PC-3 (cell line): ENCODE data around the gene MYO9A. TPM values are rescaled to one million over a fixed set of nuclear protein-coding genes. Genes with fewer than 3 reads are reported as not detected.

Source experiments
- ATAC-seq: fragments of 200-7000 bp; cut with Tn5 transposase; 2 replicates; pipeline ENCODE4 v1.9.1; 2020; ENCODE audit warnings: mild to moderate bottlenecking, moderate library complexity
- BruUV-seq: library from RNA; stranded (reverse); fragments of 400-500 nt; replicated peaks from 2 replicates; lab custom pipeline; 2021; lab: Mats Ljungman, UMichigan
- CTCF ChIA-PET: fragments of 300-600 bp; sonication (Branson Sonifier 250); formaldehyde crosslinking; loops from one replicate; lab custom pipeline; 2022; ENCODE audit warnings: antibody characterized with exemption; lab: Charles Lee
- POLR2A ChIA-PET: fragments of 300-600 bp; sonication (Branson Sonifier 250); formaldehyde crosslinking; loops from one replicate; lab custom pipeline; 2022; ENCODE audit warnings: antibody characterized with exemption; ENCODE audit not compliant: unreplicated experiment; lab: Charles Lee
- DNase-seq: peaks from one replicate; pipeline ENCODE4 v3.0.0-alpha.2; 2015
- H2AFZ ChIP-seq: fragments of 300-600 bp; sonication (generic); 2 replicates; pipeline ENCODE4 v1.6.0; 2016; ENCODE audit warnings: antibody characterized with exemption, low read length
- H3F3A ChIP-seq: fragments of 300-600 bp; sonication (generic); one replicate; pipeline ENCODE4 v1.6.0; 2017; ENCODE audit warnings: antibody characterized with exemption, low read length, control low read depth, mild to moderate bottlenecking; ENCODE audit not compliant: unreplicated experiment
- H3K27ac ChIP-seq: fragments of 300-600 bp; sonication (generic); 2 replicates; pipeline ENCODE4 v1.5.1; 2016; ENCODE audit warnings: mild to moderate bottlenecking, low read length
- H3K27me3 ChIP-seq: fragments of 300-600 bp; sonication (generic); 2 replicates; pipeline ENCODE4 v1.6.1; 2016; ENCODE audit warnings: low read length, mixed read lengths
- H3K36me3 ChIP-seq: fragments of 300-600 bp; sonication (generic); 2 replicates; pipeline ENCODE4 v1.6.1; 2016; ENCODE audit warnings: low read depth, mixed run types, low read length, mixed read lengths
- H3K4me1 ChIP-seq: fragments of 300-600 bp; sonication (generic); 2 replicates; pipeline ENCODE4 v1.5.1; 2016; ENCODE audit warnings: low read length; ENCODE audit not compliant: insufficient read depth
- H3K4me2 ChIP-seq: fragments of 300-600 bp; sonication (generic); 2 replicates; pipeline ENCODE4 v1.6.0; 2016; ENCODE audit warnings: low read length
- H3K4me3 ChIP-seq: fragments of 300-600 bp; sonication (generic); 2 replicates; pipeline ENCODE4 v1.5.1; 2016; ENCODE audit warnings: mild to moderate bottlenecking, low read length, mixed read lengths
- H3K79me2 ChIP-seq: fragments of 300-600 bp; sonication (generic); 2 replicates; pipeline ENCODE4 v1.6.1; 2017; ENCODE audit warnings: low read length, mixed read lengths
- H3K9ac ChIP-seq: fragments of 300-600 bp; sonication (generic); 2 replicates; pipeline ENCODE4 v1.6.0; 2016; ENCODE audit warnings: mild to moderate bottlenecking, low read length
- H3K9me2 ChIP-seq: fragments of 300-600 bp; sonication (generic); replicated peaks from 2 replicates; pipeline ENCODE4 v1.6.1; 2016; ENCODE audit warnings: mixed run types, low read length, mixed read lengths
- H3K9me3 ChIP-seq: fragments of 300-600 bp; sonication (generic); 2 replicates; pipeline ENCODE4 v1.6.1; 2016; ENCODE audit warnings: low read length, mixed read lengths
- H4K20me1 ChIP-seq: fragments of 300-600 bp; sonication (generic); 2 replicates; pipeline ENCODE4 v1.6.1; 2016; ENCODE audit warnings: low read length, mixed read lengths
- CTCF ChIP-seq: fragments of 300-600 bp; sonication (generic); conservative IDR thresholded peaks from 2 replicates; pipeline ENCODE4 v1.5.1; 2017; ENCODE audit warnings: antibody characterized with exemption, low read depth, mild to moderate bottlenecking, low read length
- EZH2 ChIP-seq: fragments of 300-600 bp; sonication (generic); IDR thresholded peaks from one replicate; pipeline ENCODE4 v1.6.1; 2017; ENCODE audit warnings: antibody characterized with exemption, mild to moderate bottlenecking, low read length; ENCODE audit not compliant: unreplicated experiment
- EZH2phosphoT487 ChIP-seq: fragments of 300-600 bp; sonication (generic); IDR thresholded peaks from 2 replicates; pipeline ENCODE4 v1.6.1; 2018; ENCODE audit warnings: mild to moderate bottlenecking, antibody characterized with exemption, low read length, borderline replicate concordance
- intact Hi-C: fragments of 100-400 bp; cut with micrococcal nuclease; formaldehyde crosslinking; loops from 2 replicates; pipeline ENCODE4 v1.9.0; 2023
- total RNA-seq: library from RNA; depleted of rRNA; stranded (reverse); fragments of >200 nt; gene quantifications from 2 replicates; pipeline ENCODE4 v1.2.3, GENCODE V29; 2014

MYO9A gene
- total RNA-seq, 1 experiment from 2014 or later: 18.3 TPM

DNA sequence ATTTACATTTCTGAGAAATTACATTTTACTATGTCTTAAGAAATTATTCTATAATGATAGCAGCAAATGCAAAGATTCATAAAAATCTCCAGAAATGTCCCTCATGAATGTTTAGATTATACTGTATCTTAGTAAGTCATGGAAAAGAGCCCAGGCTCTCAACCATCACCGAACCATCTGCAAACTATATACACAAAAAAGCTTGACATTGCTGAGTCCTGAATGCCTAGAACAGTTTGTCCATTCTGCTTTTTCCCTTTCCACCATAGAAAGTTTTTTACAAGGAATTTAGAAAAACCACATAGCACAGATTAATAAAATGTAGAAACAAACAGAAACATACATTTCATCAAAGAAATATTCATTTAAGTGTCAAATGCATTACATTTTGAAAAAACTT, 83.6 kb downstream of the MYO9A start:
- Histone ChIP-seq H3K9me3 (no peaks in the 10 kb centered on the region), H3K4me2 (no peak overlapping the region), H3K4me3 (no peak overlapping the region), H3K4me1 (peaks cover 11% of the 10 kb centered on the region), H2AFZ (no peak overlapping the region), H3K36me3 (no peaks in the 10 kb centered on the region), H3K27me3 (no peaks in the 10 kb centered on the region), H3K79me2 (0 out of 2 replicates have a peak, but pooled peaks cover 7% of the 10 kb centered on the region), H3F3A (no peaks in the 10 kb centered on the region), H3K9me2 (no peaks in the 10 kb centered on the region), H4K20me1 (no peaks in the 10 kb centered on the region), H3K9ac (no peak overlapping the region), H3K27ac (no peak overlapping the region)
- no TSS peak for BruUV-seq
- intact Hi-C loops: loop anchor here (10.0 kb wide), 1 partner anchor 80 kb away; the partner anchor contains the start of genes MYO9A and SENP8
- ATAC-seq (no peak), DNase-seq (no peak)
- ChIA-PET CTCF (no interaction called here), POLR2A (no interaction called here)
- TF ChIP-seq EZH2: no peak
- no peak for TF ChIP-seq CTCF
- TF ChIP-seq EZH2phosphoT487: no peak

DNA sequence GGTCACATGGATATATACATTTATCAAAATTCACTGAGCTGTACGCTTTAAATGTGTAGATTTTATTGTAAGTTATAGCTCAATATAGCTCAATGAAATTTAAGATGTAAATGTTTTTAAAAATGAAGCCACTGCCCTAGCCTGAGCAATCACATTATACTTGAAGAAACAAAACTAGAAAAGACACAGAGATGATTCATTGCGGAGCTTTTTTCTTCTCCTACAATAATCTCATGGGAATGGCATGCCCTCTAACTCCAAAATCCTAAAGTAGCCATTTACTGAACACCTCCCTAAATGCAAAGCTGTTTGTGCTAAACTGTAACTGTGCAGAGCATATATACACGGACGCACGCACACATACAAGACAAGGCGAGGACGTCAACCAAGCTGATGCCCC, 84.2 kb downstream of the MYO9A start:
- ChIA-PET POLR2A (no interaction called here), CTCF (no interaction called here)
- Histone ChIP-seq H2AFZ (no peak overlapping the region), H3K4me1 (peaks cover 11% of the 10 kb centered on the region), H3K79me2 (0 out of 2 replicates have a peak, but pooled peaks cover 7% of the 10 kb centered on the region), H3K9me3 (no peaks in the 10 kb centered on the region), H3K27ac (no peak overlapping the region), H3K36me3 (no peaks in the 10 kb centered on the region), H3K4me3 (no peak overlapping the region), H3K9me2 (no peaks in the 10 kb centered on the region), H4K20me1 (no peaks in the 10 kb centered on the region), H3F3A (no peaks in the 10 kb centered on the region), H3K4me2 (no peak overlapping the region), H3K9ac (no peak overlapping the region), H3K27me3 (no peaks in the 10 kb centered on the region)
- TF ChIP-seq EZH2: no peak
- no peak for TF ChIP-seq CTCF
- TF ChIP-seq EZH2phosphoT487: no peak
- DNase-seq: no peak
- intact Hi-C loops: loop anchor here (10.0 kb wide), 1 partner anchor 81 kb away; the partner anchor contains the start of genes MYO9A and SENP8
- no TSS peak for BruUV-seq
- ATAC-seq: no peak

DNA sequence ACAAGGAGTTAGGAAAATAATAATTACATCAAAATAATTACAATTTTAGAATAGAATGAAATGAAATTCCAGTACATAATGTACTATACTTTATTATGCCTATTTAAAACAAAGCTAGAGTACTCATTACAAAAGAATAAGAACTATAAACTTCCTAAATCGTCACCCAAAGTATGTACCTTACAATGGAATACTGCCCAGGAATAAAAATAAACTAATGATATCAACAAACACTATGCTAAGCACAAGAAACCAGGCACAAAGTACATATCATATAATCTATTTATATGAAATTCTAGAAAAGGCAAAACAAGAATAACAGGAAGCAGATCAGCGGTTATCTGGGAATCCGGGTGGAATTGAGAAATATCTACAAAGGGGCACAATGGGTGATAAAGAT, 84.7 kb downstream of the MYO9A start:
- peaks cover 11% of the 10 kb centered on the region for H3K4me1 ChIP-seq
- no peaks in the 10 kb centered on the region for H3F3A ChIP-seq
- DNase-seq (no peak), ATAC-seq (no peak)
- no peak overlapping the region for H3K9ac ChIP-seq
- no peaks in the 10 kb centered on the region for H3K9me2 ChIP-seq
- TF ChIP-seq CTCF (no peak), EZH2phosphoT487 (no peak), EZH2 (no peak)
- 0 out of 2 replicates have a peak, but pooled peaks cover 7% of the 10 kb centered on the region for H3K79me2 ChIP-seq
- H3K27me3 ChIP-seq: no peaks in the 10 kb centered on the region
- no peak overlapping the region for H3K4me2 ChIP-seq
- BruUV-seq: no TSS peak
- intact Hi-C loops: loop anchor here (10.0 kb wide), 1 partner anchor 82 kb away; the partner anchor contains the start of genes MYO9A and SENP8
- no peaks in the 10 kb centered on the region for H3K36me3 ChIP-seq
- POLR2A ChIA-PET: no interaction called here
- H4K20me1 ChIP-seq: no peaks in the 10 kb centered on the region
- H3K4me3 ChIP-seq: no peak overlapping the region
- CTCF ChIA-PET: no interaction called here
- H3K27ac ChIP-seq: no peak overlapping the region
- H3K9me3 ChIP-seq: no peaks in the 10 kb centered on the region
- H2AFZ ChIP-seq: no peak overlapping the region
